DMS53 treated with DMSO at 0.1 percent for 48 hours (cell line): Measurements from ENCODE around the gene GPR78.
"Not testable (repeated sequence)": the region's sequence is repeated elsewhere in the genome, so short reads cannot be mapped to it uniquely, and the experiment has no call there.

Experiments used
- DNase-seq: peaks from one replicate; lab custom pipeline; 2025; ENCODE audit not compliant: unreplicated experiment; lab: John Stamatoyannopoulos, UW

The GPR78 gene

DNA sequence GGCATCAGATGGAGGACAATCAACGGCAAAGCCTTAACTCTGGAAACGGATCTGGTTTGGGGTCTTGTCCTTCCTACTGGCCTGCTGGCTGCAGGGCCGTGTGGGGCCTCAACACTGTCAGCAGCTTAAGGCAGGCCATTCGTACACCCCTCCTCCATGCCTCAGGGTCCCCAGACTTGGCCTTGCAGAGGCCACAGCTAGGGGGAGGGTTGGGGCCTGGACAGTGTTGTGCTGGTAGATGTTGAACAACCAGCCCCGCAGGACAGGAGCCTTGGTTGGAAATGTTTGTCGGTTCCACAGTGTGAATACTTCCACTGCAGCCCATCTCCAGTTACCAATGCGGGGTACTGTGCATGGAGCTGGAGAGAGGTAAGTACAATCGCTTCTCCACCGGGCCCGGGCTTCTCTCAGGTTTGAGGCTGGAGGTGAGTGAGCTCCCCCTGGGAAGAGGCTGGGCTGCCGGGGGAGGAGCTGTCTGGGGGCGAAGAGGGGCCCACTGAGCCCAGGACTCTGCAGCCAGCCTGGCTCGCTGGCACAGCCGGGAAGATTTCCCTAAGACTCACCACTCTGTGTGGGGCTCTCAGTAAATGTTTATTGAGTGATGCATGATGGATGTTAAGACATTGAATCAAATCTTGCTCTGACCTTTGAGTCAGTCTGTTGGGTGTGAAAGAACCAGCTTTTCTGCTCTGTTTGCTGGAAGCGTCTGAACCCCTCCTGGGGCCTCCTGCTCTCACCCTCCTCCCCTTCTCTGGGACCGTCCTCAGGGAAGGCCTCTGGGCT, 19.7 kb upstream of the GPR78 start:
- no peak for DNase-seq

DNA sequence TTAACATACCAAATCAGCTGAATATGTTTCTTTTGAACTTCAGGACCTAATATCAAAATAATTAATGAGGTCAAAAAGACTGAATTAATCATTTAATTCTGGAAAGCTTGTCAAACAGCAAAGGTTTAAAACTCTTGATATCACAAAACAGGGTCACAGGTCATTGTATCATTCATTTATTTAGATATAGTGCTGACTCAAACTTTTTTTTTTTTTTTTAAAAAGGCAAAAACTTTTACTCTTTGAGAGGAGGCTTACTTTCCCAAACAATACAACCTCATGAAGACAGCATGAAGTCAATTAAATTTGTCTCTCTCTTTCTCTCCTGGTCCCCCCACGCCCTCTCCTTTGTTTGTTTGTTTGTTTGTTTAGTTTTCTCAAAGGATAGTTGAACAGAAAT, 15.6 kb upstream of the GPR78 start:
- DNase-seq, result no peak

DNA sequence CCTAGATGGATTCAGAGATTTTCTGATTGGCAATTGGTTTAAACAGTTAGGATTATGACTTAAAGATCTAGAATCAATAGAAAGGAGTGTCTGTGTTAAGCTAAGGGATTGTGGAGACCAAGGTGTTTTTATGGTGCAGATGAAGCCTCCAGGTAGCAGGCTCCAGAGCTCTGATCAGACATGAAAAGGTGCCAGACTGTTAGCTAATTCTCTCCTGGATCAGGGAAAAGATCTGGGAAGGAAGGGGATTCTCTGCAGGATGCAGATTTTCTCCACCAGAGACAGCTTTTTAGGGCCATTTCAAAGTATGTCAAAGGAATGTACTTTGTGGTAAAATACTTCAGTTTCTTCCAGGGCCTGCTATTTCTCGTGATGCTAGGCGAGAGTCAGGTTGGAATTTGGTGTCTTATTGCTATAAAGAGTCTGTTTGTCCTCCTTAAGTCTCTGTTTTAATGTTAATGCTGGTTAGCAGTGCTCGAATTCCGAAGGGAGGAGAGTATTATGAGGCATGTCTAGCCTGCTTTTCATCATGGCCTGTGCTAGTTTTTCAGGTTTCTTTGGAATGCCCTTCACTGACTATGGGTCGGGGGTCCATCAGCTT, 12.0 kb upstream of the GPR78 start:
- DNase-seq, result no peak

DNA sequence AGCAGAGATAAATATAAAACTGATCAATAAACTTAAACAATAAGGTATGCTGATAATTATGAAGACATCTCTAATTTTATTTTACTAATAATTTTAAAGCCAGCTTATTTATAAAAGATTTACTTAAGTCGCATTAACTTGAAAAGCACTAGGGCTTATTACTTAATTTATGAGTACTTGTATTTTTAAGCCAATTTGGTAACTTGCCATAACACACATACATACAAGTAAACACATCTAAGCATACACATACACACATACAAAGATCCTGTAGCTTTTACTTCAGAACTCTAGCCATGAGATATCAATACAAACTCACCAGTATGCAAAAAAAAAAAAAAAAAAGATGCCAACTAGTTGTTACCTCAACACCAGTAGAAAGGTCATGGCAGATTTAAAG, 10.0 kb upstream of the GPR78 start:
- DNase-seq, result no peak

DNA sequence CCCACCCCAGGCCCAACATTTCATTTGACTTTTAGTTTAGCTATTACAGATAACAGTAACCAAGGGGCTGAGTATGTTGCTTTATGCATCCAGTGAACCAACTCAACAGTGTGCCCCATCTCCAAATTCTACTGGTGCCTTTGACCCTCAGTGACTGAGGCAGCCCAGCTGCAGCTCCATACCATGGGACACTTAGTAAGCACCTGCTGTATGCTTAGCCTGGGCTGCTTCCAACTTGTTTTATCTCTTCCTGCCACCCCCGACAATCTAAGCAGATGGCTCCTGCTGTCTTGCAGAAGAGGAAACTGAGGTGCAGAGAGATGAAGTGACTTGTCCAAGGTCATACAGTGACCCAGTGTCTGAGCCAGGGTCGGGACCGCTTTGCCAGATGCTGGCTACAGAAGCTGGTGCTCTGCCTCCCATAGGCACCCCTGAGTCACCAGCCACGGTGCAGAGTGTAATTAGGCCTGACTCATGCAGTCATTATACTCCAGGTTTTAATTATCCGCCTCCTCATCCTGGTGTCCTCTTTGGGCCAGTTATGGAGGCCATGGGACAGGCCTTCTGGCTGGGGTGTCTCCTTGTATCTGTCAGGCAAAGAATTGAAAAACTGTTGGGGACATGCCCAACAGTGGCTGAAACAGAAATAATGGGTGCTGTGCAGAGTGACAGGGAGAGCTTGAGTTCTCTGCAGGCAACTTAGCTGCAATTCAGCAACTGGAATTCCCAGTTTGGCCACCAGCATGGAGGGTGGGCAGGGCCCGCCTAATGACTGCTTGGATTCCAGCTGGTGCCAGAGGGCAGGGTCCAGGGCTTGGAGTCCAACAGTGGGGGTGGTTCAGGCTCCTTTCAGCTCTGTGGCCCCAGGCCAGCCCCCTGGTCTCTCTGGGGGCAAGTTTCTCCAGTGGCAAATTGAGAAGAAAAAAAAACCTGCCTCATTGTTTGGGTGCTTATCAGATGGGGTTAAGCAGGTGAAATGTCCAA, 8.2 kb upstream of the GPR78 start:
- no peak for DNase-seq

DNA sequence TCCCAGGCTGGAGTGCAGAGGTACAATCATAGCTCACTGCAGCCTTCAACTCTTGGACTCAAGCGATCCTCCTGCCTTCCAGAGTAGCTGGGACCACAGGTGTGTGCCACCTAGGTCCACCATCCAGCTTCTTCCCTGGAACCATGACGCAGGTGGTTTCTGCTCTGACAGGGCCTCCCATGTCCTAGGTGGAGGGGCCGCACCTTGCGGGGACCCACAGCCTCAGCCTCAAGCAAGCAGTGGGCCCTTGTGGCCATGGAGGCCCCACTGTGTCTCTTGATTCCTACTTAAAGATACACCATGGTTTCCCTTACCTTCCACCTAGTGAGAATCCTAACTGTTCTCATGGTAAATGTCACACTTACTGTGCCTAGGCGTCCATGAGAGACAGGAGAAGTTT, 6.9 kb upstream of the GPR78 start:
- DNase-seq, result no peak

DNA sequence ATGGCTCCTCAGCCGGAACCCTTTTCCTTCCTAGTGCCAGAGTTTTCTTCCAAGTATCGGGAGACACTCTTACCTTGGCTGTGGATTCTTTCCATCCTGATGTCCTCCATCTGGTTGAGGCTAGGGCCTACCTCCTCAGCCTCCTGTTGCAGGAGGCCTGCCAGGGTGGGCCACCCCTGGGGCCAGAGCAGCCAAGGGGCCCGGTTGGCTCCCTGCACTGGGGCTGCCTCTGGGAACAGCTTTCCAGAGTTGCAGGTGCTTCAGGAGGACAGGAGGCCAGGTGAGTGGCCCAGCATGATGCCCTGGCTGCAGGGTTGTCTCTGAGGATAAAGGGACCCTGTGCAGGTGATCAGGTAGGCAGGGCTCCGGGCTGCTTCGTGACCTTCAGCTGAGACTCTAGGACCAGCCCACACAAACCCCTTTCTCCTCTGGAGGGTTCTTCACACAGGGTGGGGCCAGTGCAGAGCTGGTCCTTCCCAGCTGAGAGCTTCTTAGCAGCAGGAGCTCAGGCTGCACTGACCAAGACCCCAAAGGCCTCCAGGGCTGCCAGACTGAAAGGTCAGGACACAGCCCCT, 5.3 kb upstream of the GPR78 start:
- DNase-seq, result no peak

DNA sequence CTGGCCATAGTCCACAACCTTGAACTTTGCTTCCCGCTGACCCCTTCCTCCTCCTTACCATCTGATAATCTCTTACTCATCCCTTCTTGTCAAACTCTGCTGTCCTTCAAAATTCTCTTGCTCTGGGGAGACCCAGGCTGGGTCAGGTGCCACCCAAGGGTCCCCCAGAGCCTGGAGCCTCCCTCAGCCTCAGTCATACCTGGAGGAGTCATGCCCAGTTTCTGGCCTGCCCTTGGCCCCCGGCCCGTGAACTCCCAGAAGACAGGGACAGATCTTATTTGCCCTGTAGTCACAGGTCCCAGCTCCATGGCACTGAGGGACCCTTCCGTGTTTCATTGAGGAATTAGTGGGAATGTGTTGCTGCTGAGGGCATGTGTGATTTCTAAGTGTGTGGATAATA, 4.7 kb upstream of the GPR78 start:
- no peak for DNase-seq

DNA sequence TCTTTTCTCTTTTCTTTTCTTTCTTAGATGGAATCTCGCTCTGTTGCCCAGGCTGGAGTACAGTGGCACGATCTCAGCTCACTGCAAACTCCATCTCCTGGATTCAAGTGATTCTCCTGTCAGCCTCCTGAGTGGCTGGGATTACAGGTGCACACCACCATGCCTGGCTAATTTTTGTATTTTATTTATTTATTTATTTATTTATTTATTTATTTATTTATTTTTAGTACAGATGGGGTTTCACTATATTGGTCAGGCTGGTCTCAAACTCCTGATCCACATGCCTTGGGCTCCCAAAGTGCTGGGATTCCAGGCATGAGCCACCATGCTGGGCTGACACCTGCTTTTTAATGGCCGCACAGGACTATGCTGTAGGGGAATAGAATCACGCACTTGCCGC, 3.6 kb upstream of the GPR78 start:
- not testable (repeated sequence) for DNase-seq

DNA sequence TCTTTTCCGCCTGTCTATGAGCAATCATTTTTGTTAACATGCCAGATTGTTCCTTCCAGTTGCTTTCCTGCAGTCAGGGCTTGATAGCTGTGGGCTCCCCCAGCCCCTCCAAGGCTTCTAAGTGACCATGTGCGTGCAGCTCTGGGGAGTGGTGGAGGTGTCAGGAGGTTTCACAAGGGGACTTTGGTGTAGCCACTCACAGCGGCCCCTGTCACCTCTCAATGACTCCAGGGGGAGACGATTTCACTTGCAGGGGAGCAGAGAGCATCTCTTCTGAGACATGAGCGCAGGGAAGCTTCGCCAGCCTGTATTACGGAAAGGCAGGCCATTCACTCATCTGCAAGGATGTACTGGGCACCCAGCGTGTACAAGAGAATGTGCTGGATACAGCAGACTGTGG, 3.1 kb upstream of the GPR78 start:
- no peak for DNase-seq

DNA sequence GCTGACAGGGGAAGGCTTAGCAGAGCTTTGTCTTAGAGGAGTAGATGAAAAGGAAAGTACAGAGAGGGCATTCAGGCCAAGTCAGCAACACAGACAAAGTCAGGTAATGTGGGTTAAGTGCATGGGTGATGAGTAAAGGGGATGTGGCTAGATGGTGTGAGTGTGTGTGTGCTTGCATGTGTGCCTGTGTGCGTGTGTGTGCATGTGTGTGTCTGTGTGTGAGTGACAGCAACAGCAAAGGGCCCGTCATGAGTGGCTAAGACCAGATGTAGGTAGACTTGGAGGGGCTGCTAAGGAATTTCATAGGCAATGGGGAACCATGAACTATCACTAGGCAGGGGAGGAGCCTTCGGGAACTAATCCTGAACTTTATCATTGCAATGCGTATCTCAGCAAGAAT, 2.2 kb upstream of the GPR78 start:
- no peak for DNase-seq

DNA sequence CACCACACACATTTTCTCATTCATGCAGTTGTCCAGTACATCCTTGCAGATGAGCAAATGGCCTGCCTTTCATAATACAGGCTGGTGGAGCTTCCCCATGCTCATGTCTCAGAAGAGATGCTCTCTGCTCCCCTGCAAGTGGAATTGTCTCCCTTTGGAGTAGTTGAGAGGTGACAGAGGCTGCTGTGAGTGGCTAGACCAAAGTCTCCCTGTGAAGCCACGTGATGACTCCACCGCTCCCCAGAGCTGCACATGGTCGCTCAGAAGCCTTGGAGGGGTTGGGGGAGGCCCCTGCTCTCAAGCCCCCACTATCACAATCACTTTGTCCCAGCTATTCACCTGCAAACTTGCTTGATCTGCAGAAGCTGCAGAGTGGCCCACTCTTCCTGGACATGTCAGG, 1.5 kb upstream of the GPR78 start:
- no peak for DNase-seq

DNA sequence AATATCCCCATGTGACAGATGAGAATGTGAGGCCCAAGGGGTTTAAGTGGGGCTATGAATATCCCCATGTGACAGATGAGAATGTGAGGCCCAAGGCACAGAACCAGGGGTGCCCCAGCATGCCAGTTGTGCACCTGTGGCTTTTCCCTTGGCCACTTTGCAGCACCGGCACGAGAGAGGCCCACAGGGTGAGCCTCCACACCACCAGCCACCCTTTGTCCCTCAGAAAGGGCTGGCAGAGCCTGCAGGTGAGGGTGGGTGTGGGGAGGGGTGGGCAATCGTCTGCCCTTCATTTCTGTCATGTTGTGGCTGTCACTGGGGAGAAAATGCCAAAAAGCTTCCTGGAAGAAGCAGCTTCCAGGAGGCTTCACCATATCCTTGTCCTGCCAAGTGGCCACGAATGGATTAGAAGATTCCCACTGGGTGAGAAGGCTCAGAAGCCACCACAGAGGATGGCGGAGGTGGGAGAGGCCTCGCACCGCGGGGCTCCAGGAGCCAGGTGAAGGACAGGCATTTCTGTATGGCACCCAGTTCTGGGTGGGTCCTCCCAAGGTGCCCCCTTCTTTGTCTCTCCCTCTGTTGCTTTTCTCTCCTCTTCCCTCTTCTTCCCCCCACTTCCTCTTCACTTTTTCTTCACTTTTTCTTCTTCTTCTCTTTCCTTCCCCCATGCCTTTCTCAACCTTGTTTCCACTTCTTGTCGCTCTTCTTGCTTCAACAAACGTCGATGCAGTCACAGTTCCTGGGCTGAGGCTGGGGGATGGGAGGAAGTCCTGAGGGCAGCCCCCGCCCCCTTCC, 469 bp upstream of the GPR78 start:
- DNase-seq, result no peak

DNA sequence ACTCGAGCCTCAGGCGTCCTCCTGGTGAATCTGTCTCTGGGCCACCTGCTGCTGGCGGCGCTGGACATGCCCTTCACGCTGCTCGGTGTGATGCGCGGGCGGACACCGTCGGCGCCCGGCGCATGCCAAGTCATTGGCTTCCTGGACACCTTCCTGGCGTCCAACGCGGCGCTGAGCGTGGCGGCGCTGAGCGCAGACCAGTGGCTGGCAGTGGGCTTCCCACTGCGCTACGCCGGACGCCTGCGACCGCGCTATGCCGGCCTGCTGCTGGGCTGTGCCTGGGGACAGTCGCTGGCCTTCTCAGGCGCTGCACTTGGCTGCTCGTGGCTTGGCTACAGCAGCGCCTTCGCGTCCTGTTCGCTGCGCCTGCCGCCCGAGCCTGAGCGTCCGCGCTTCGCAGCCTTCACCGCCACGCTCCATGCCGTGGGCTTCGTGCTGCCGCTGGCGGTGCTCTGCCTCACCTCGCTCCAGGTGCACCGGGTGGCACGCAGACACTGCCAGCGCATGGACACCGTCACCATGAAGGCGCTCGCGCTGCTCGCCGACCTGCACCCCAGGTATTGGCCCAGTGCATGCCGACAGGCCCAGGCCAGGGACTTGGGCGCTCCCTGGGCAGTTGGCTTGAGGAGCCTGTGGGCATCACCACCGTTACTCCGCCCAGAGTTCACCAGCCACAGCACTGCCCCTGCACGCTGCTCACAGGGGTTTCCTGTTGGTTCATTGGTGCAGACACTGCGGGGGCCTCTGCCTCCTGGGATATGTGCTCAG, 1.1 kb downstream of the GPR78 start:
- no peak for DNase-seq

DNA sequence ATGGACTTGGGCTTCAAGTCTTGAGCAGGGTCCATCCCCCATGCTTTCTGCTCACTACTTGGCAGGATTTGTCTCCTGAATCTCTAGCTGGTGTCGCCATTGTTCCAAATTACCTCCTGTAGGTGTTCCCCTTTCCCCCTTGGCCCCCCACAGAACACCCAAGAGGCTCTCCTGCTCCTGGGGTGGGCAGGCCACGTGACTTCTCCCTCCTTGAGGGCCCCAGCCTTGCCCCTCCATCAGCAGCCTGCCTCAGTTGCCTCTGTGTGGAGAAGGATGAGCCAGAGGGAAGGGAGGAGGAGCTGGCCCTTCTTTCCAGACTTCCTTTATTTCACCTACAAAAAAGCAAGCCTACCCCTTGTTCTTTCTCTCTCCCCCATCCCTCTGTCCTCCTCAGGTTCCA, 1.8 kb downstream of the GPR78 start:
- no peak for DNase-seq

DNA sequence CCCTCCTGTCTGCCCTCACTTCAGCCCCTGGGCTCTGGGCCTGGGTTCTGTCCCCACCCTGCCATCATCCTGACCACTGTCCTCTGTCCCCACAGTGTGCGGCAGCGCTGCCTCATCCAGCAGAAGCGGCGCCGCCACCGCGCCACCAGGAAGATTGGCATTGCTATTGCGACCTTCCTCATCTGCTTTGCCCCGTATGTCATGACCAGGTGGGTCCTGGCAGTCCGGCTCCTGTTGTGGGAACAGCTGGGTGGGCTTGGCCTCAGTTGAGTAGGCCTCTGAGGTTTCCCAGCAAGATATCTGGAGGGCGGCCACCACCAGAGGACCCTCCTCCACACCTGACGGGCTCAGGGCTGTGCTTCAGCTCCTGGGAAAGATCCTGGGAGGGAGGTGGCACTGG, 2.2 kb downstream of the GPR78 start:
- no peak for DNase-seq

DNA sequence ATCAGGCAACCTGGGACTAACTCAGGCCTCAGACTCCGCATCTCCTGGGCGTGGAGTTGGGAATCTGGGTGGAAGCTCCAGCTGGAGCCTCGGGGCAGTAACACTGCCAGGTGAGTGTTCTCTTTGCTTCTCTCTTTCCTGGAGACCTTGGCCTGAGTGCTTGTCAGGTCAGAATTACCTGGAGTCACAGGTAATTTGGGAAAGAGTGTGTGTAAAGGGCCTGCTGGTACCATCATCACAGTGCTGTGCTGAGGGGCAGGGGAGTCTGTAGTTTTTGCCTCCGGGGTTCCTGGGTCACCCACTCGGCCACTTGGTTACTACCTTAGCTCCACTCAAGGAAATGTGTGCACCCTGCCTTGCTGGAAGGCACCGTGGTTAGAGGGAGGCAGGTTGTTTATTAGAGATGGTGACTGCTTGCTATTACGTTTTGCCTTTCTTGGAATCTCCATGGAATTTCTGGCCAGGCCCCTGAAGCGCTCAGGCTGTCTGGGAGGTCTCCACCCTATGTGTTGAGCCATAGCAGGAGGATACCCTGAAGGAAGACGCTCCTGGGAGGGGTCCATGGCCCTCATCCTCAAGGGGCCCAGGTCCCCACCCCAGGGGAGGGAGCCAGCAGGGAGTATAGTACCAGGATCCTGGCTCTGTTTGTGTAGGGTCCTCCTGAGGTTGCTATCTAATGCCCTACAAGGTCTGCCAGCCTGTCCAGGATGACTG, 2.9 kb downstream of the GPR78 start:
- DNase-seq, result no peak

DNA sequence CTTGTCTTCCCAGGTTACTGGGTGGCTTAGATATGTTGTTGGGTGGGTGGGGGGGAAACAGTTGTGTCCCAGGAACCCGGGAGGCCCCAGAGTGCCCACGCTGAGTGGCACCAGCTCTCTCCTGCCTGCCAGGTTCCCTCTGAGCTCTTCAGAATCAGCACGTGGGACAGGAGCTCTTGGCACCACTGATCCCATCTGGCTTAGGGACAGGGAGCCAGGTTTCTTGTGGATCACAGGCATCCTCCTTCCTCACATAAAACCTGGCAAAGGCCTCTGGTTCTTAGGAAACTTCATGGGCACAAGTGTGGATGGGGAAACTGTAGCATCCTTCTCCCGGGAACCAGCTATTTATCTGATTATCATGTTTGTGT, 3.4 kb downstream of the GPR78 start:
- DNase-seq, result no peak

DNA sequence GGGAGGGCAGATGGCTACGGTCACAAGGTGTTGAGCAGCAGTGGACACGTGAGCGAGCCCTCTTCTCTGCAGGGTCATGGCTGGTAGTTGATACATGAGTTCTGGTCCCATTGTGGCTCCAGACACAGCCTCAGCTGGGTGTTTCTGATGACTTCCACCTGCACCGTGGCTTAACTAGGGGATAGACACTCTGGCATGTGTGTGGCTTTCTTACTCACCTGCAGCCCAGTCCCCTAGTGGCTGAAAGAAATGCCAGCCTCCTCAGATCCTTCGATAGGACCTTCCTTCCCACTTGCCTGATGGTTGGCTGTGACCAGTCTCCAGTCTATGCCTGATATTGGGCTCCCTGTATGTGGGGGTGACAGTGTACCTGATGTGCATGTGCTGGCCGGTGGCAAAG, 5.0 kb downstream of the GPR78 start:
- no peak for DNase-seq
